ENCODE data around the gene AAK1.

DNA sequence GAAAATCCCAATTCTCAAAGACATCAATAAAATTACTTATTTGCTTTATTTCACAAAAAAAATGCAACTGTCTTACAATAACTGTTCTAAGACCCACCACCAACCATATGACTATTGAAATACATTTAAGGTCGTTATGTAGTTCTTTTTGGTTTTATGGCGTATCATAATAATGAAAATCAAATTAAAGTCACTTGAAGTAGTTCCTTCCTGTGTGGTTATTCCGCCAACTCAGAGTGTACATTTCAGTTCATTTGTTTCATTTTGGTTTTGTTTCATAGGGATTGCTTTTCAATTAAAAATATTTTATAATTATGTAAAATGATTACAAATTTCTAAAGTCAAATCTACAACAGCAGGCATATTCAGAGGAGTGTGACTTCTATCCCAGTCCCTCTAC is 45.9 kb upstream of the AAK1 start:
- TF ChIP-seq, protein P1, sequence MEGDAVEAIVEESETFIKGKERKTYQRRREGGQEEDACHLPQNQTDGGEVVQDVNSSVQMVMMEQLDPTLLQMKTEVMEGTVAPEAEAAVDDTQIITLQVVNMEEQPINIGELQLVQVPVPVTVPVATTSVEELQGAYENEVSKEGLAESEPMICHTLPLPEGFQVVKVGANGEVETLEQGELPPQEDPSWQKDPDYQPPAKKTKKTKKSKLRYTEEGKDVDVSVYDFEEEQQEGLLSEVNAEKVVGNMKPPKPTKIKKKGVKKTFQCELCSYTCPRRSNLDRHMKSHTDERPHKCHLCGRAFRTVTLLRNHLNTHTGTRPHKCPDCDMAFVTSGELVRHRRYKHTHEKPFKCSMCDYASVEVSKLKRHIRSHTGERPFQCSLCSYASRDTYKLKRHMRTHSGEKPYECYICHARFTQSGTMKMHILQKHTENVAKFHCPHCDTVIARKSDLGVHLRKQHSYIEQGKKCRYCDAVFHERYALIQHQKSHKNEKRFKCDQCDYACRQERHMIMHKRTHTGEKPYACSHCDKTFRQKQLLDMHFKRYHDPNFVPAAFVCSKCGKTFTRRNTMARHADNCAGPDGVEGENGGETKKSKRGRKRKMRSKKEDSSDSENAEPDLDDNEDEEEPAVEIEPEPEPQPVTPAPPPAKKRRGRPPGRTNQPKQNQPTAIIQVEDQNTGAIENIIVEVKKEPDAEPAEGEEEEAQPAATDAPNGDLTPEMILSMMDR (conservative IDR thresholded peaks at IDR 0.05 in 1 of 2, IDR thresholded peaks at IDR 0.05 in 1 of 2; ENCODE audit: low read depth in 1 of 2, low read length in 2 of 2), result no peak
- no peak for TF ChIP-seq EZH2 (IDR thresholded peaks at IDR 0.05; ENCODE audit: low read length, missing control alignments)

All from fibroblast of lung (primary cell).